Measurements from ENCODE around the gene PRKCH. TPM values are rescaled to one million over a fixed set of nuclear protein-coding genes. Genes with fewer than 3 reads are reported as not detected.

Gene PRKCH
- total RNA-seq, 3 donors from 2014 or later, result 109 to 141 (median 134) TPM

DNA sequence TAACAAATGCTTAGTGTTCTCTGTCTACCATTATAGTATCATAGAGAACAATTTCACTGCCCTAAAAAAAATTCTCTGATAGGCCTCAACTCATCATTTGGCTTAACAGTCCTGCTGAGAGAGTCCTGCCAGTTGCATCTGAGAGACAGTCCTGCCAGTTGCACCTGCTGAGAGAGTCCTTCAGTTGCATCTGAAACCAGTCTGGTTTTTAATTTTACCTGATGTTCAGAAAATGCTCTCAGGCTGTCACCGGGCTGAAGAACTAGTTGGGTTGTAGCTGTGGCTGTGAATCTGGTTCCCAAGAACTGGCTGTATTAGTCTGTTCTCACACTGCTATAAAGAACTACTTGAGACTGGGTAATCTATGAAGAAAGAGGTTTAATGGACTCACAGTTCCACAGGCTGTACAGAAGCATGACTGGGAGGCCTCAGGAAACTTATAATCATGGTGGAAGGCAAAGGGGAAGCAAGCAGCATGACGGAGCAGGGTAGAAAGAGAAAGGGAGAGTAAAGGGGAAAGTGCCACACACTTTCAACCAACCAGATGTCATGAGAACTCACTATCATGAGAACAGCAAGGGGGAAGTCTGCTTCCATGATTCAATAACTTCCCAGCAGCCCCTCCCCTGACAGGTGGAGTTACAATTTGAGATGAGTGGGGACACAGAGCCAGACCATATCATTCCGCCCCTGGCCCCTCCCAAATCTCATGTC lies 51.6 kb downstream of the PRKCH start:
- ATAC-seq (peak; percentile 15 to 29), DNase-seq (no peak)
- no peaks in the 10 kb centered on the region for H3K27me3 Mint-ChIP-seq (ENCODE audit: low read depth)
- peaks cover 33% of the 10 kb centered on the region for H3K36me3 Mint-ChIP-seq (ENCODE audit: insufficient read depth)
- peaks cover 74% of the 10 kb centered on the region for H3K4me1 Mint-ChIP-seq (ENCODE audit: low read depth)
- H3K4me3 Mint-ChIP-seq, result no peak overlapping the region
- H3K9me3 Mint-ChIP-seq, result peaks cover 8% of the 10 kb centered on the region

GRCh38 chr14:61374284-61374683 lies 52.9 kb downstream of the PRKCH start:
- Mint-ChIP-seq H3K9me3 (peaks cover 8% of the 10 kb centered on the region), H3K4me1 (ENCODE audit: low read depth) (peaks cover 75% of the 10 kb centered on the region), H3K4me3 (no peak overlapping the region), H3K36me3 (ENCODE audit: insufficient read depth) (peaks cover 43% of the 10 kb centered on the region), H3K27me3 (ENCODE audit: low read depth) (no peaks in the 10 kb centered on the region)
- no peak for DNase-seq
- ATAC-seq, result no peak

DNA sequence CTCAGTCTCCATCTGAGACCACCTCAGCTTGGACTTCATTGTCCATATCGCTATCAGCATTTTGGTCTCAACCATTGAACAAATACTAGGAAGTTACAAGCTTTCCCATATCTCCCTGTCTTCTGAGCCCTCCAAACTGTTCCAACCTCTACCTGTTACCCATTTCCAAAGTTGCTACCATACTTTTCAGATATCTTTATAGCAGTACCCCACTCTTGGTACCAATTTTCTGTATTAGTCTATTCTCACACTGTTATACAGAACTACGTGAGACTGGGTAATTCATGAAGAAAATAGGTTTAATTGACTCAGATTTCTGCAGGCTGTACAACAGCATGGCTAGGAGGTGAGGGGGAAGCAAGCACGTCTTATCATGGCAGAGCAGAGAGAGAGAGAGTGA lies 53.8 kb downstream of the PRKCH start:
- no peak for DNase-seq
- H3K36me3 Mint-ChIP-seq (ENCODE audit: insufficient read depth), result peaks cover 51% of the 10 kb centered on the region
- no peak for ATAC-seq
- H3K4me3 Mint-ChIP-seq, result no peak overlapping the region
- peaks cover 78% of the 10 kb centered on the region for H3K4me1 Mint-ChIP-seq (ENCODE audit: low read depth)
- H3K9me3 Mint-ChIP-seq, result peaks cover 8% of the 10 kb centered on the region
- H3K27me3 Mint-ChIP-seq (ENCODE audit: low read depth), result no peaks in the 10 kb centered on the region

GRCh38 chr14:61376314-61376713 lies 54.9 kb downstream of the PRKCH start:
- ATAC-seq, result no peak
- H3K36me3 Mint-ChIP-seq (ENCODE audit: insufficient read depth), result peaks cover 61% of the 10 kb centered on the region
- H3K4me3 Mint-ChIP-seq, result peak overlapping the region; percentile 22
- DNase-seq, result no peak
- H3K27me3 Mint-ChIP-seq (ENCODE audit: low read depth), result no peaks in the 10 kb centered on the region
- H3K9me3 Mint-ChIP-seq, result peaks cover 8% of the 10 kb centered on the region
- H3K4me1 Mint-ChIP-seq (ENCODE audit: low read depth), result peaks cover 82% of the 10 kb centered on the region

GRCh38 chr14:61377749-61378148 lies 56.4 kb downstream of the PRKCH start:
- Mint-ChIP-seq H3K36me3 (ENCODE audit: insufficient read depth) (peaks cover 59% of the 10 kb centered on the region), H3K4me1 (ENCODE audit: low read depth) (peaks cover 83% of the 10 kb centered on the region), H3K4me3 (no peak overlapping the region), H3K27me3 (ENCODE audit: low read depth) (no peaks in the 10 kb centered on the region), H3K9me3 (peaks cover 8% of the 10 kb centered on the region)
- DNase-seq (no peak), ATAC-seq (no peak)

DNA sequence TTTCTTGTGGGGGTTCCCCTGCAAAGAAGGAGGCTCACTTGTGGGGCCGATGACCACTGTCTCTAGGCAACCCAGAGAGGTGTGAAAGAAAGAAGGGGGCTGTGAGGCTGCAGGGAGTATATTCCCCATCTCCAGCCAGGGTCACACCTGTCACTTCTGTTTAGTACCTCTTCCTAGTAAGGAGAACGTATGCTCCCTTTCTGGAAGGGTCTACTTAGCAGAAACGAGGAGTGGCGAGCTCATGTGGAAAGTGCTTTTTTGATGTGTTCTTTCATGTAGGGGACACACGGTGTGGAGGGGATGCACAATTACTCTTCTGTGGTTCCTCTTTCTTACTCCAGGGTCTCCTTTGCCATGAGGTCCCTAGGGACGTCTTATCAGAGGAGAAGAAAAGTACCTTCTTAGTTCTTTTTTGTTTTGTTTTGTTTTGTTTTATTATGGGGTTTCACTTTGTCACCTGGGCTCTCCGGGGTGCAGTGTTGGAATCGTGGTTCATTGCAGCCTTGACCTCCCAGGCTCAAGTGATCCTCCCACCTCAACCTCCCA lies 58.3 kb downstream of the PRKCH start:
- ATAC-seq, result peak; percentile 55 to 56
- DNase-seq, result no peak
- H3K4me1 Mint-ChIP-seq (ENCODE audit: low read depth), result peaks cover 74% of the 10 kb centered on the region
- H3K4me3 Mint-ChIP-seq, result peak overlapping the region; percentile 33
- H3K27me3 Mint-ChIP-seq (ENCODE audit: low read depth), result no peaks in the 10 kb centered on the region
- H3K36me3 Mint-ChIP-seq (ENCODE audit: insufficient read depth), result peaks cover 59% of the 10 kb centered on the region
- peaks cover 8% of the 10 kb centered on the region for H3K9me3 Mint-ChIP-seq

- ATAC-seq (no peak), DNase-seq (no peak)
- H3K9me3 Mint-ChIP-seq, result peaks cover 3% of the 10 kb centered on the region
- H3K4me1 Mint-ChIP-seq (ENCODE audit: low read depth), result peaks cover 68% of the 10 kb centered on the region
- H3K27me3 Mint-ChIP-seq (ENCODE audit: low read depth), result no peaks in the 10 kb centered on the region
- H3K36me3 Mint-ChIP-seq (ENCODE audit: insufficient read depth), result peaks cover 52% of the 10 kb centered on the region
- peak overlapping the region; percentile 14 for H3K4me3 Mint-ChIP-seq
Measured at GRCh38 chr14:61380984-61381383, 59.6 kb downstream of the PRKCH start.

- Mint-ChIP-seq H3K9me3 (peaks cover 3% of the 10 kb centered on the region), H3K4me3 (no peak overlapping the region), H3K27me3 (ENCODE audit: low read depth) (no peaks in the 10 kb centered on the region), H3K36me3 (ENCODE audit: insufficient read depth) (peaks cover 46% of the 10 kb centered on the region), H3K4me1 (ENCODE audit: low read depth) (peaks cover 62% of the 10 kb centered on the region)
- peak in 1 of 2 donors; percentile 8 for ATAC-seq
- no peak for DNase-seq
Measured at GRCh38 chr14:61381553-61381952, 60.2 kb downstream of the PRKCH start.

GRCh38 chr14:61382842-61383241 lies 61.5 kb downstream of the PRKCH start:
- Mint-ChIP-seq H3K27me3 (ENCODE audit: low read depth) (no peaks in the 10 kb centered on the region), H3K36me3 (ENCODE audit: insufficient read depth) (peaks cover 38% of the 10 kb centered on the region), H3K9me3 (no peaks in the 10 kb centered on the region), H3K4me3 (no peak overlapping the region), H3K4me1 (ENCODE audit: low read depth) (peaks cover 49% of the 10 kb centered on the region)
- DNase-seq, result no peak
- no peak for ATAC-seq

GRCh38 chr14:61385002-61385685 lies 63.8 kb downstream of the PRKCH start:
- H3K27me3 Mint-ChIP-seq (ENCODE audit: low read depth), result no peaks in the 10 kb centered on the region
- ATAC-seq (peak; percentile 13 to 36), DNase-seq (peak; percentile 23)
- no peak overlapping the region for H3K4me3 Mint-ChIP-seq
- H3K9me3 Mint-ChIP-seq, result no peaks in the 10 kb centered on the region
- peaks cover 26% of the 10 kb centered on the region for H3K4me1 Mint-ChIP-seq (ENCODE audit: low read depth)
- H3K36me3 Mint-ChIP-seq (ENCODE audit: insufficient read depth), result peaks cover 20% of the 10 kb centered on the region

DNA sequence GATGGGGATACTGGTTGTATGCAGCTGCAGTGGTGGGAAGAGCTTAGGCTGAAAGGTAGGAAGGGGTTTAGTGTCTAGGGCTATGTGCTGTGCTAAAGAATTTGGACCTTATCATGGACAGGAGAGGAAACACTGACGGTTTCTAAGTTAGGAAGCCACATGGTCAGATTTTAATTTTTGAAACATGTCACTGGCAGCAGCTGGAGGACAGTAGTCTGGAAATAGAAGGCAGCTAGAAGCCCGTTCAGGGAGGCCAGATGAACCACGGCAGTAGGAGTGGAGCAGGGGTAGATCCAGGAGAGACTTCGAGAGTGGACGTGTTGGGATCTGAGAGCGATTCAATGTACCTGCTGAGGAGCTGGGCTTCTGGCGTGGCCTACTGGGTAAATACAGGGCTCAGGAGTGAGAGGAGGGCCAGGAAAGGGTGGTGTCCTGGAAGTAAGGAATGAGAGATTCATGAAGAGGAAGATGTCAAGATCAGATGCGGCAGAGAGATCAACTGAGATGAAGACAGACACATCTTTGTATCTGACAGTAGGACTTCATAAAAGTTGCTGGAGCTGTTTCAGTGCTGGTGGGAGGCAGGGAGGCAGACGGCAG lies 64.9 kb downstream of the PRKCH start:
- ATAC-seq, result no peak
- DNase-seq, result no peak
- H3K4me3 Mint-ChIP-seq, result no peak overlapping the region
- peaks cover 10% of the 10 kb centered on the region for H3K36me3 Mint-ChIP-seq (ENCODE audit: insufficient read depth)
- no peaks in the 10 kb centered on the region for H3K9me3 Mint-ChIP-seq
- peaks cover 18% of the 10 kb centered on the region for H3K4me1 Mint-ChIP-seq (ENCODE audit: low read depth)
- H3K27me3 Mint-ChIP-seq (ENCODE audit: low read depth), result no peaks in the 10 kb centered on the region

- Mint-ChIP-seq H3K4me1 (ENCODE audit: low read depth) (peaks cover 18% of the 10 kb centered on the region), H3K4me3 (no peak overlapping the region), H3K9me3 (no peaks in the 10 kb centered on the region), H3K27me3 (ENCODE audit: low read depth) (no peaks in the 10 kb centered on the region), H3K36me3 (ENCODE audit: insufficient read depth) (peaks cover 15% of the 10 kb centered on the region)
- ATAC-seq (no peak), DNase-seq (no peak)
Measured at GRCh38 chr14:61387076-61387475, 65.7 kb downstream of the PRKCH start.

- Mint-ChIP-seq H3K4me3 (no peak overlapping the region), H3K36me3 (ENCODE audit: insufficient read depth) (peaks cover 22% of the 10 kb centered on the region), H3K27me3 (ENCODE audit: low read depth) (no peaks in the 10 kb centered on the region), H3K9me3 (no peaks in the 10 kb centered on the region), H3K4me1 (ENCODE audit: low read depth) (peaks cover 24% of the 10 kb centered on the region)
- ATAC-seq (peak; percentile 81 to 88), DNase-seq (no peak)
Measured at GRCh38 chr14:61388173-61388975, 67.0 kb downstream of the PRKCH start.
